ENCODE measurements around the gene ACOX3. TPM values are rescaled to one million over a fixed set of nuclear protein-coding genes. Genes with fewer than 3 reads are reported as not detected.

ACOX3 gene
- total and polyA plus RNA-seq, 2 donors (not counting 1 experiment from before 2014, with no cell fraction given), result 6.8 to 23.8 TPM

DNA sequence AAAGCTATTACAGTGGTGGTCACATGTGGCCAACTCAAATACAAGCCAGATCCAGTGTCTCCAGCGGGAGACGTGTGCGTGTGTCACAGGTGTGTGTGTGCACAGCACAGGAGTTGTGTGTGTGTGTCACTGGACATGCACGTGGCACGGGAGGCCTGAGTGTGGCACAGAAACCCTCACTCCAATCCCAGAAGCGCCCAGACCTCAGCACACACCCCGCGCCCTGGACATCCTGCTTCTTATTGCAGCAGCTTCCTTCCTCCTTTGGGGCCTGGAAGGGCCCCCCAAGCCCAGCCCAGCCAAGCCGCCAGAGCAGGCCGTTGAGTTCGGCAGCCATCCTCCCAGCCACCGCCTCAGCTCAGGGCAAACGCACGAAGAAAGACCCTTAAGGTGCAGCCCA lies 37.9 kb downstream of the ACOX3 start:
- H2AFZ ChIP-seq (ENCODE audit: low read length), result no peak overlapping the region
- TF ChIP-seq, protein P1, sequence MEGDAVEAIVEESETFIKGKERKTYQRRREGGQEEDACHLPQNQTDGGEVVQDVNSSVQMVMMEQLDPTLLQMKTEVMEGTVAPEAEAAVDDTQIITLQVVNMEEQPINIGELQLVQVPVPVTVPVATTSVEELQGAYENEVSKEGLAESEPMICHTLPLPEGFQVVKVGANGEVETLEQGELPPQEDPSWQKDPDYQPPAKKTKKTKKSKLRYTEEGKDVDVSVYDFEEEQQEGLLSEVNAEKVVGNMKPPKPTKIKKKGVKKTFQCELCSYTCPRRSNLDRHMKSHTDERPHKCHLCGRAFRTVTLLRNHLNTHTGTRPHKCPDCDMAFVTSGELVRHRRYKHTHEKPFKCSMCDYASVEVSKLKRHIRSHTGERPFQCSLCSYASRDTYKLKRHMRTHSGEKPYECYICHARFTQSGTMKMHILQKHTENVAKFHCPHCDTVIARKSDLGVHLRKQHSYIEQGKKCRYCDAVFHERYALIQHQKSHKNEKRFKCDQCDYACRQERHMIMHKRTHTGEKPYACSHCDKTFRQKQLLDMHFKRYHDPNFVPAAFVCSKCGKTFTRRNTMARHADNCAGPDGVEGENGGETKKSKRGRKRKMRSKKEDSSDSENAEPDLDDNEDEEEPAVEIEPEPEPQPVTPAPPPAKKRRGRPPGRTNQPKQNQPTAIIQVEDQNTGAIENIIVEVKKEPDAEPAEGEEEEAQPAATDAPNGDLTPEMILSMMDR (conservative IDR thresholded peaks at IDR 0.05 in 1 of 2, IDR thresholded peaks at IDR 0.05 in 1 of 2; ENCODE audit: low read depth in 1 of 2, low read length in 2 of 2), result no peak
- no peak for TF ChIP-seq EZH2 (IDR thresholded peaks at IDR 0.05; ENCODE audit: low read length, missing control alignments)
- DNase-seq (ENCODE audit: low read depth in 2 of 2), result no peak
- no peaks in the 10 kb centered on the region for H3K79me2 ChIP-seq (ENCODE audit: control insufficient read depth, insufficient read depth, low read length)
- H3K4me2 ChIP-seq (ENCODE audit: extremely low read depth, insufficient read depth, low read length), result no peak overlapping the region
- H3K4me3 ChIP-seq (replicated peaks in 1 of 4; ENCODE audit: control extremely low read depth in 1 of 4, insufficient read depth in 1 of 4, low read depth in 3 of 4, low read length in 4 of 4), result no peak overlapping the region
- H3K27me3 ChIP-seq (ENCODE audit: control insufficient read depth, insufficient read depth, low read length), result no peaks in the 10 kb centered on the region
- no peaks in the 10 kb centered on the region for H3K9me3 ChIP-seq (ENCODE audit: control insufficient read depth, insufficient read depth, low read depth, low read length)
- no peaks in the 10 kb centered on the region for H4K20me1 ChIP-seq (ENCODE audit: control insufficient read depth, extremely low read depth, insufficient read depth, low read length)
- H3K9ac ChIP-seq (ENCODE audit: insufficient read depth, low read length), result no peak overlapping the region
- H3K36me3 ChIP-seq (ENCODE audit: control insufficient read depth, insufficient read depth, low read length), result no peaks in the 10 kb centered on the region
- no peak overlapping the region for H3K27ac ChIP-seq (ENCODE audit: insufficient read depth, low read length)
- H3K4me1 ChIP-seq (ENCODE audit: control insufficient read depth, extremely low read depth, insufficient read depth, low read length), result no peaks in the 10 kb centered on the region

GRCh38 chr4:8402181-8402597 lies 38.3 kb downstream of the ACOX3 start:
- H3K9ac ChIP-seq (ENCODE audit: insufficient read depth, low read length), result no peak overlapping the region
- DNase-seq (ENCODE audit: low read depth in 2 of 2), result no peak
- no peaks in the 10 kb centered on the region for H3K79me2 ChIP-seq (ENCODE audit: control insufficient read depth, insufficient read depth, low read length)
- no peaks in the 10 kb centered on the region for H3K36me3 ChIP-seq (ENCODE audit: control insufficient read depth, insufficient read depth, low read length)
- H3K9me3 ChIP-seq (ENCODE audit: control insufficient read depth, insufficient read depth, low read depth, low read length), result no peaks in the 10 kb centered on the region
- H3K27me3 ChIP-seq (ENCODE audit: control insufficient read depth, insufficient read depth, low read length), result no peaks in the 10 kb centered on the region
- H2AFZ ChIP-seq (ENCODE audit: low read length), result no peak overlapping the region
- H3K4me2 ChIP-seq (ENCODE audit: extremely low read depth, insufficient read depth, low read length), result no peak overlapping the region
- H3K4me3 ChIP-seq (replicated peaks in 1 of 4; ENCODE audit: control extremely low read depth in 1 of 4, insufficient read depth in 1 of 4, low read depth in 3 of 4, low read length in 4 of 4), result no peak overlapping the region
- no peak for TF ChIP-seq EZH2 (IDR thresholded peaks at IDR 0.05; ENCODE audit: low read length, missing control alignments)
- TF ChIP-seq, protein P1 (conservative IDR thresholded peaks at IDR 0.05 in 1 of 2, IDR thresholded peaks at IDR 0.05 in 1 of 2; ENCODE audit: low read depth in 1 of 2, low read length in 2 of 2), result no peak
- H3K27ac ChIP-seq (ENCODE audit: insufficient read depth, low read length), result no peak overlapping the region
- no peaks in the 10 kb centered on the region for H4K20me1 ChIP-seq (ENCODE audit: control insufficient read depth, extremely low read depth, insufficient read depth, low read length)
- no peaks in the 10 kb centered on the region for H3K4me1 ChIP-seq (ENCODE audit: control insufficient read depth, extremely low read depth, insufficient read depth, low read length)

- H3K9me3 ChIP-seq (ENCODE audit: control insufficient read depth, insufficient read depth, low read depth, low read length), result no peaks in the 10 kb centered on the region
- H3K27ac ChIP-seq (ENCODE audit: insufficient read depth, low read length), result no peak overlapping the region
- H2AFZ ChIP-seq (ENCODE audit: low read length), result no peak overlapping the region
- no peak overlapping the region for H3K9ac ChIP-seq (ENCODE audit: insufficient read depth, low read length)
- no peaks in the 10 kb centered on the region for H3K4me1 ChIP-seq (ENCODE audit: control insufficient read depth, extremely low read depth, insufficient read depth, low read length)
- no peak overlapping the region for H3K4me2 ChIP-seq (ENCODE audit: extremely low read depth, insufficient read depth, low read length)
- no peak overlapping the region for H3K4me3 ChIP-seq (replicated peaks in 1 of 4; ENCODE audit: control extremely low read depth in 1 of 4, insufficient read depth in 1 of 4, low read depth in 3 of 4, low read length in 4 of 4)
- no peaks in the 10 kb centered on the region for H3K36me3 ChIP-seq (ENCODE audit: control insufficient read depth, insufficient read depth, low read length)
- TF ChIP-seq, protein P1 (conservative IDR thresholded peaks at IDR 0.05 in 1 of 2, IDR thresholded peaks at IDR 0.05 in 1 of 2; ENCODE audit: low read depth in 1 of 2, low read length in 2 of 2), result no peak
- no peak for TF ChIP-seq EZH2 (IDR thresholded peaks at IDR 0.05; ENCODE audit: low read length, missing control alignments)
- no peaks in the 10 kb centered on the region for H4K20me1 ChIP-seq (ENCODE audit: control insufficient read depth, extremely low read depth, insufficient read depth, low read length)
- H3K79me2 ChIP-seq (ENCODE audit: control insufficient read depth, insufficient read depth, low read length), result no peaks in the 10 kb centered on the region
- H3K27me3 ChIP-seq (ENCODE audit: control insufficient read depth, insufficient read depth, low read length), result no peaks in the 10 kb centered on the region
- DNase-seq (ENCODE audit: low read depth in 2 of 2), result no peak
Measured at GRCh38 chr4:8401665-8402064, 38.9 kb downstream of the ACOX3 start.

Measured in fibroblast of lung (primary cell).